Measurements from ENCODE around the gene NAXD. TPM values are rescaled to one million over a fixed set of nuclear protein-coding genes. Genes with fewer than 3 reads are reported as not detected.

The NAXD gene
- total RNA-seq, 2 donors from 2014 or later, result 23.4 to 27.5 TPM

DNA sequence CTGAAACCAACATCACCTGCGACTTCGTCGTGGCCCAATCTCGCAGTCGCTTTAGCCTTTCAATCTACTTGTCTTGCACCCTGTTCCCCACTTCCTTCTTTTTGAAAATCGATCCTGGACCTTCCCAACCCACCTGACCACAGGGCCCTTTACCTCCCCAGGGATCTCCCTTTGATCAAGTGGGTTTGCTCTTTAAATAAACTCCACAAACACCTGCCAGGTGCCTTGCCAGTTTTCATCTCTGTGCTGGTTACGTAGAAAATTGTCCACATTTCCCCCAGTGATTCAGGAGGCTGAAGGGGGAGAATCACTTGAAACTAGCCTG is 39.3 kb upstream of the NAXD start:
- intact Hi-C loops (cut with DNase I), result no loop called here
- H3K4me3 ChIP-seq, result no peak overlapping the region
- WGBS, 2 donors, result 67 to 76% methylated on average over 7 of the region's 7 CpGs
- no peak for ATAC-seq
- TF ChIP-seq POLR2A (IDR thresholded peaks at IDR 0.05), result no peak
- TF ChIP-seq, protein P1, sequence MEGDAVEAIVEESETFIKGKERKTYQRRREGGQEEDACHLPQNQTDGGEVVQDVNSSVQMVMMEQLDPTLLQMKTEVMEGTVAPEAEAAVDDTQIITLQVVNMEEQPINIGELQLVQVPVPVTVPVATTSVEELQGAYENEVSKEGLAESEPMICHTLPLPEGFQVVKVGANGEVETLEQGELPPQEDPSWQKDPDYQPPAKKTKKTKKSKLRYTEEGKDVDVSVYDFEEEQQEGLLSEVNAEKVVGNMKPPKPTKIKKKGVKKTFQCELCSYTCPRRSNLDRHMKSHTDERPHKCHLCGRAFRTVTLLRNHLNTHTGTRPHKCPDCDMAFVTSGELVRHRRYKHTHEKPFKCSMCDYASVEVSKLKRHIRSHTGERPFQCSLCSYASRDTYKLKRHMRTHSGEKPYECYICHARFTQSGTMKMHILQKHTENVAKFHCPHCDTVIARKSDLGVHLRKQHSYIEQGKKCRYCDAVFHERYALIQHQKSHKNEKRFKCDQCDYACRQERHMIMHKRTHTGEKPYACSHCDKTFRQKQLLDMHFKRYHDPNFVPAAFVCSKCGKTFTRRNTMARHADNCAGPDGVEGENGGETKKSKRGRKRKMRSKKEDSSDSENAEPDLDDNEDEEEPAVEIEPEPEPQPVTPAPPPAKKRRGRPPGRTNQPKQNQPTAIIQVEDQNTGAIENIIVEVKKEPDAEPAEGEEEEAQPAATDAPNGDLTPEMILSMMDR (IDR thresholded peaks at IDR 0.05), result no peak
- H3K9me3 ChIP-seq, result no peaks in the 10 kb centered on the region
- H3K36me3 ChIP-seq (replicated peaks in 1 of 2; ENCODE audit: insufficient read depth in 1 of 2, low read depth in 2 of 2), result no peaks in the 10 kb centered on the region
- peak overlapping the region in 3 of 4 donors; percentile 27 to 83 (median 81) for H3K27ac ChIP-seq
- H3K27me3 ChIP-seq, result no peaks in the 10 kb centered on the region
- H3K4me1 ChIP-seq, result peaks cover 28% of the 10 kb centered on the region
- no peak for DNase-seq

DNA sequence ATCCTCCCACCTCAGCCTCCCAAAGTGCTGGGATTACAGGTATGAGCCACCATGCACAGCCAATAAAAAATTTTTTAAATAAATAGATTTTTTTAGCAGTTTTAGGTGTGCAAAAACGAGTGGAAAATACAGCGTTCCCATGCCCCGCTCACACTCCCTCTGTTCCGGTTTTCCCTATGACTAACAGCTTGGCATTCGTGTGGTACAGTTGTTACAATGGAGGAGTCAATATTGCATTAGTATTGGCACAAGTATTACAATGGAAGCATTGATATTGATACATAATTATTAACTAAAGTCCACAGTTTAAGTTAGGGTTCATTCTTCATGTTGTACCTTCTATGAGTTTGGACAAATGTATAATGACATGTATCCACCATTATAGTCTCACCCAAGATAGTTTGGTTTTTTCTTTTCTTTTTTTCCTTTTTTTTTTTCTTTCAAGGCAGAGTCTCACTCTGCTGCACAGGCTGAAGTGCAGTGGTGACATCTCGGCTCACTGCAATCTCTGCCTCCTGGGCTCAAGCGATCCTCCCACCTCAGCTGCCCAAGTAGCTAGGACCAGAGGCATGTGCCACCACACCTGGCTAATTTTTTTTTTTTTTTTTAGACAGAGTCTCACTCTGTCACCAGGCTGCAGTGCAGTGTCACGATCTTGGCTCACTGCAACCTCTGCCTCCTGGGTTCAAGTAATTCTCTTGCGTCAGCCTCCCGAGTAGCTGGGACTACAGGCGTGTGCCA is 38.4 kb upstream of the NAXD start:
- TF ChIP-seq, protein P1 (IDR thresholded peaks at IDR 0.05), result no peak
- no peak for TF ChIP-seq POLR2A (IDR thresholded peaks at IDR 0.05)
- ATAC-seq (peak; percentile 97), DNase-seq (peak; percentile 49 to 77 (median 70))
- no peaks in the 10 kb centered on the region for H3K36me3 ChIP-seq (replicated peaks in 1 of 2; ENCODE audit: insufficient read depth in 1 of 2, low read depth in 2 of 2)
- WGBS, 2 donors, result 37 to 42% methylated on average over 11 of the region's 11 CpGs
- no peak overlapping the region for H3K4me3 ChIP-seq
- peaks cover 28% of the 10 kb centered on the region for H3K4me1 ChIP-seq
- peak overlapping the region; percentile 27 to 83 (median 60) for H3K27ac ChIP-seq
- H3K27me3 ChIP-seq, result no peaks in the 10 kb centered on the region
- no peaks in the 10 kb centered on the region for H3K9me3 ChIP-seq
- intact Hi-C loops (cut with DNase I), result no loop called here

DNA sequence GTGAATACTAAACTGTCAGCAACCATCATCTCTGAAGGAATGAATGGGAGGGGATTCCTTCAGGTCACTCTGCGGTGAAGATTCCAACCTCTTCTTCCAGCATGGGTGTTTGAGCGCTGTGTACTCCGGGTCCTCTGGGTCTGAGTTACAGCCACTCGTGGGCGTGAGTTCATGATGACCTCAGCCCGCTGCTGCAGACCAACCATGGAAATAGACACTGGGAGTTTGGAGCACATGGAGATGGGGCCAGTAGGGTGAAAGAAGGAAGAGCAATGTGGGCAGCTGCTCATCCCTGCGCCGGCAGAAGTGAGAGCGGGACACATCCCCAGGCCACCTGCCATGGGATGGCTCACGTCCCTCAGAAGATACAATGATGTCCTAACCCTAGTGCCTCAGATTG is 37.0 kb upstream of the NAXD start:
- Histone ChIP-seq H3K36me3 (replicated peaks in 1 of 2; ENCODE audit: insufficient read depth in 1 of 2, low read depth in 2 of 2) (no peaks in the 10 kb centered on the region), H3K9me3 (no peaks in the 10 kb centered on the region), H3K4me1 (peaks cover 28% of the 10 kb centered on the region), H3K27me3 (no peaks in the 10 kb centered on the region), H3K4me3 (no peak overlapping the region), H3K27ac (no peak overlapping the region)
- ATAC-seq (no peak), DNase-seq (peak in 1 of 4 donors; percentile 7)
- 76 to 77% methylated on average over 10 of the region's 10 CpGs for WGBS, 2 donors
- TF ChIP-seq POLR2A (IDR thresholded peaks at IDR 0.05), result no peak
- TF ChIP-seq, protein P1 (IDR thresholded peaks at IDR 0.05), result no peak
- intact Hi-C loops (cut with DNase I), result no loop called here

DNA sequence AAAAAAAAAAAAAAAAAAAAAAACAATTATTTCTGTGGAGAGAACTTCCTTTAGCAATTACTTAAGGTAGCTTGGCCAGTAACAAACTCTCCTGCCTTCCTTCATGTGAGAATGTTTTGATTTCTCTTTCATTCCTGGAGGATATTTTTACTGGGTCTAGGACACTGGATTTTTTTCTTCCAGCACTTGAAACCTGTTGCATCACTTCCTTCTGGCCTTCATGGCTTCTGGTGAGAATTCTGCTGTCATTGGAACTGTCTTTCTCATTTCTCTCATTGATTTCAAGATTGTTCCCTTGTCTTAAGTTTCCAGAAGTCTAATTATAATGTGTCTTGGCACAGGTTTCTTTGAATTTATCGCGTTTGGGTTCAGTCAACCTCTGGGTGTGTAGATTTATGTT is 34.5 kb upstream of the NAXD start:
- H3K27me3 ChIP-seq, result no peaks in the 10 kb centered on the region
- WGBS, 2 donors, result 50 to 60% methylated on average over 2 of the region's 2 CpGs
- no peaks in the 10 kb centered on the region for H3K9me3 ChIP-seq
- intact Hi-C loops (cut with DNase I), result no loop called here
- no peak overlapping the region for H3K27ac ChIP-seq
- TF ChIP-seq, protein P1 (IDR thresholded peaks at IDR 0.05), result no peak
- no peak for TF ChIP-seq POLR2A (IDR thresholded peaks at IDR 0.05)
- no peaks in the 10 kb centered on the region for H3K36me3 ChIP-seq (replicated peaks in 1 of 2; ENCODE audit: insufficient read depth in 1 of 2, low read depth in 2 of 2)
- DNase-seq, result no peak
- no peak overlapping the region for H3K4me3 ChIP-seq
- ATAC-seq, result no peak
- peaks cover 20% of the 10 kb centered on the region for H3K4me1 ChIP-seq

Data from body of pancreas (tissue), 4 donors.